IMR-90 (cell line): Measurements from ENCODE around the gene TYMS. TPM values are rescaled to one million over a fixed set of nuclear protein-coding genes. Genes with fewer than 3 reads are reported as not detected.

Experiments
- ATAC-seq: fragments of 200-7000 bp; cut with Tn5 transposase; 2 replicates; pipeline ENCODE4 v1.9.1; 2020; ENCODE audit warnings: low read depth, mild to moderate bottlenecking, moderate library complexity
- BruUV-seq: library from RNA; stranded (reverse); fragments of 400-500 nt; replicated peaks from 2 replicates; lab custom pipeline; 2021; lab: Mats Ljungman, UMichigan
- CTCF ChIA-PET: fragments of 300-600 bp; formaldehyde crosslinking; extraction: SDS; loops from one replicate; lab custom pipeline; 2021; ENCODE audit warnings: antibody characterized with exemption; lab: Yijun Ruan, JAX
- POLR2A ChIA-PET: fragments of 300-600 bp; sonication (Branson Sonifier 250); formaldehyde crosslinking; loops from one replicate; lab custom pipeline; 2022; ENCODE audit warnings: antibody characterized with exemption; ENCODE audit not compliant: unreplicated experiment; lab: Charles Lee
- DNase-seq: peaks from one replicate; pipeline ENCODE4 v3.0.0; 2013
- H2AFZ ChIP-seq: replicated peaks from 2 replicates; pipeline ENCODE3; 2013; ENCODE audit warnings: low read length, mild to moderate bottlenecking; ENCODE audit not compliant: poor library complexity
- H2AK5ac ChIP-seq: 2 replicates; pipeline ENCODE4 v1.6.1; 2013; ENCODE audit warnings: low read depth, low read length, inconsistent platforms
- H2AK9ac ChIP-seq: replicated peaks from 2 replicates; pipeline ENCODE3; 2013; ENCODE audit warnings: mild to moderate bottlenecking, low read depth, low read length, moderate library complexity; ENCODE audit not compliant: poor library complexity
- H2BK120ac ChIP-seq: 2 replicates; pipeline ENCODE4 v1.6.1; 2013; ENCODE audit warnings: low read depth, low read length, inconsistent platforms
- H2BK15ac ChIP-seq: 3 replicates; pipeline ENCODE4 v1.6.1; 2013; ENCODE audit warnings: low read depth, low read length, inconsistent platforms
- H2BK20ac ChIP-seq: 2 replicates; pipeline ENCODE4 v1.6.1; 2013; ENCODE audit warnings: low read depth, mild to moderate bottlenecking, inconsistent platforms, low read length, moderate library complexity
- H2BK5ac ChIP-seq: 2 replicates; pipeline ENCODE4 v1.6.1; 2013; ENCODE audit warnings: mild to moderate bottlenecking, low read depth, low read length, inconsistent platforms; ENCODE audit not compliant: poor library complexity, severe bottlenecking
- H3K14ac ChIP-seq: replicated peaks from 2 replicates; pipeline ENCODE4 v1.6.1; 2013; ENCODE audit warnings: low read depth, low read length, inconsistent platforms
- H3K18ac ChIP-seq: 2 replicates; pipeline ENCODE4 v1.6.1; 2013; ENCODE audit warnings: low read depth, low read length, control low read depth
- H3K23ac ChIP-seq: 2 replicates; pipeline ENCODE4 v1.6.1; 2013; ENCODE audit warnings: low read depth, low read length, inconsistent platforms
- H3K27ac ChIP-seq: 2 replicates; pipeline ENCODE4 v1.5.1; 2013; ENCODE audit warnings: mild to moderate bottlenecking, control low read depth, low read length; ENCODE audit not compliant: insufficient read depth
- H3K27me3 ChIP-seq: 2 replicates; pipeline ENCODE4 v1.6.1; 2013; ENCODE audit warnings: low read length; ENCODE audit not compliant: control insufficient read depth, insufficient read depth
- H3K36me3 ChIP-seq: 2 replicates; pipeline ENCODE4 v1.6.1; 2013; ENCODE audit warnings: low read length, mixed read lengths; ENCODE audit not compliant: control insufficient read depth, insufficient read depth
- H3K4ac ChIP-seq: 2 replicates; pipeline ENCODE4 v1.6.1; 2013; ENCODE audit warnings: low read depth, low read length, inconsistent platforms
- H3K4me1 ChIP-seq: 2 replicates; pipeline ENCODE4 v1.6.1; 2013; ENCODE audit warnings: low read length, mixed read lengths; ENCODE audit not compliant: control insufficient read depth, insufficient read depth
- H3K4me2 ChIP-seq: 2 replicates; pipeline ENCODE4 v1.6.1; 2013; ENCODE audit warnings: low read depth, mild to moderate bottlenecking, control low read depth, low read length, moderate library complexity
- H3K4me3 ChIP-seq: 2 replicates; pipeline ENCODE4 v1.5.1; 2013; ENCODE audit warnings: low read depth, mild to moderate bottlenecking, control low read depth, low read length, moderate library complexity; ENCODE audit not compliant: insufficient read depth
- H3K56ac ChIP-seq: 2 replicates; pipeline ENCODE4 v1.6.1; 2013; ENCODE audit warnings: low read length, inconsistent platforms; ENCODE audit not compliant: insufficient read depth; ENCODE audit errors: extremely low read depth
- H3K79me1 ChIP-seq, 2 experiments: 2 replicates each; pipeline ENCODE4 v1.6.1; 2013; ENCODE audit warnings: low read length in 2 of 2, inconsistent platforms in 1 of 2, low read depth in 1 of 2
- H3K9ac ChIP-seq: 2 replicates; pipeline ENCODE4 v1.6.1; 2013; ENCODE audit warnings: low read depth, low read length, control low read depth
- H3K9me1 ChIP-seq: 2 replicates; pipeline ENCODE4 v1.6.1; 2013; ENCODE audit warnings: low read length, inconsistent platforms; ENCODE audit not compliant: insufficient read depth
- H3K9me3 ChIP-seq: 2 replicates; pipeline ENCODE4 v1.6.1; 2013; ENCODE audit warnings: low read length; ENCODE audit not compliant: control insufficient read depth, insufficient read depth
- H4K20me1 ChIP-seq: 2 replicates; pipeline ENCODE4 v1.6.1; 2013; ENCODE audit warnings: low read length, inconsistent platforms; ENCODE audit not compliant: insufficient read depth
- H4K5ac ChIP-seq: 2 replicates; pipeline ENCODE4 v1.6.1; 2013; ENCODE audit warnings: mild to moderate bottlenecking, low read depth, low read length, control low read depth
- H4K8ac ChIP-seq, 2 experiments: 2 replicates each; pipeline ENCODE4 v1.6.1; 2013; ENCODE audit warnings: low read depth in 2 of 2, low read length in 2 of 2, control low read depth in 1 of 2, inconsistent platforms in 1 of 2
- H4K91ac ChIP-seq: 2 replicates; pipeline ENCODE4 v1.6.1; 2013; ENCODE audit warnings: low read depth, low read length, inconsistent platforms; ENCODE audit not compliant: insufficient read depth
- FOS ChIP-seq: fragments of 150-350 bp; IDR thresholded peaks from 2 replicates; pipeline ENCODE4 v1.6.1; 2016; ENCODE audit warnings: low read depth, low read length
- POLR2A ChIP-seq: IDR thresholded peaks from 2 replicates; pipeline ENCODE4 v1.6.1; 2012; ENCODE audit warnings: mild to moderate bottlenecking, low read depth, low read length
- WGBS, 2 experiments: methylation state at CpG; one replicate each; pipeline versions ENCODE4 v1.1.5 to v1.1.7; 2013; ENCODE audit warnings: missing lambda C conversion rate in 2 of 2; ENCODE audit not compliant: insufficient read length in 1 of 2; ENCODE audit errors: extremely low coverage in 2 of 2; 5-methylcytosine and 5-hydroxymethylcytosine counted together
- dilution Hi-C: fragments of 300-500 bp; cut with HindIII; formaldehyde crosslinking; loops from one replicate; pipeline ENCODE4 v1.14.3; 2018; ENCODE audit warnings: low sequenced_read_pairs; ENCODE audit not compliant: unreplicated experiment
- in situ Hi-C: fragments of 300-500 bp; cut with MboI; formaldehyde crosslinking; loops from 3 replicates; pipeline ENCODE4 v1.14.3; 2019; ENCODE audit warnings: low sequenced_read_pairs, inconsistent platforms, mixed read lengths
- intact Hi-C: fragments of 100-400 bp; cut with micrococcal nuclease; formaldehyde crosslinking; loops from 2 replicates; pipeline ENCODE4 v1.10.0; 2022
- polyA plus RNA-seq, 3 experiments: library from polyadenylated mRNA; depleted of rRNA; stranded (reverse); fragments of >200 nt; gene quantifications; 2 replicates each; pipeline ENCODE4 v1.2.3, GENCODE V29; 2012; ENCODE audit warnings: low replicate concordance in 1 of 3
- total RNA-seq: library from RNA; depleted of rRNA; stranded (reverse); fragments of >200 nt; gene quantifications from 2 replicates; pipeline ENCODE4 v1.2.3, GENCODE V29; 2012

Gene TYMS
- total and polyA plus RNA-seq, 2 of the 4 experiments (the other 2 are of a cell fraction), result 28.3 to 92.2 TPM

- intact Hi-C loops (no loop called here), in situ Hi-C loops (no loop called here), dilution Hi-C loops (no loop called here)
- H4K20me1 ChIP-seq, result no peaks in the 10 kb centered on the region
- no peak overlapping the region for H3K23ac ChIP-seq
- H3K4me1 ChIP-seq, result no peaks in the 10 kb centered on the region
- no peak overlapping the region for H3K56ac ChIP-seq
- H3K9me1 ChIP-seq, result peaks cover 4% of the 10 kb centered on the region
- no peak overlapping the region for H2BK15ac ChIP-seq
- no peak overlapping the region for H3K9ac ChIP-seq
- DNase-seq, result peak; percentile 82
- no peaks in the 10 kb centered on the region for H3K27me3 ChIP-seq
- no peak for ATAC-seq
- CTCF ChIA-PET, result interaction anchor here (1.2 kb wide), 1 partner anchor 115 kb away, joined by 3 read pairs; no protein-coding TSS in a partner anchor
- no peak overlapping the region for H2AK9ac ChIP-seq
- no peak overlapping the region for H3K4me2 ChIP-seq
- no peak overlapping the region for H4K8ac ChIP-seq
- H3K4me3 ChIP-seq, result no peak overlapping the region
- POLR2A ChIA-PET, result no interaction called here
- no peak overlapping the region for H3K27ac ChIP-seq
- H3K18ac ChIP-seq, result no peak overlapping the region
- no peak overlapping the region for H2AK5ac ChIP-seq
- no peak overlapping the region for H2BK5ac ChIP-seq
- no peak overlapping the region for H4K5ac ChIP-seq
- H3K36me3 ChIP-seq, result 0 out of 2 replicates have a peak, but pooled peaks cover 1% of the 10 kb centered on the region
- WGBS, 2 experiments, result no CpG with 5 or more reads among the region's 1 CpG
- TF ChIP-seq FOS (0 out of 2 replicates have a peak, but pooled peaks have one; percentile 28), POLR2A (no peak)
- no peak overlapping the region for H3K14ac ChIP-seq
- no peak overlapping the region for H2BK20ac ChIP-seq
- no peak overlapping the region for H3K4ac ChIP-seq
- peaks cover 6% of the 10 kb centered on the region; the same call in 1 of the 2 replicates for H3K9me3 ChIP-seq
- H2AFZ ChIP-seq, result no peak overlapping the region
- H2BK120ac ChIP-seq, result no peak overlapping the region
- peaks cover 8 to 12% of the 10 kb centered on the region in 2 experiments for H3K79me1 ChIP-seq
- H4K91ac ChIP-seq, result no peak overlapping the region
- BruUV-seq, result no TSS peak
These were observed 58.2 kb downstream of the TYMS start for GRCh38 chr18:715626-716025.
